ENCODE measurements around the gene ADAMTSL1. TPM values are rescaled to one million over a fixed set of nuclear protein-coding genes. Genes with fewer than 3 reads are reported as not detected.

The ADAMTSL1 gene
- total RNA-seq, 1 experiment from 2014 or later: 25.5 TPM

GRCh38 chr9:18739641-18740318, 265.8 kb downstream of the ADAMTSL1 start:
- no peak for DNase-seq (ENCODE audit: low spot score)

GRCh38 chr9:18741359-18741758, 267.4 kb downstream of the ADAMTSL1 start:
- no peak for DNase-seq (ENCODE audit: low spot score)

- DNase-seq (ENCODE audit: low spot score): no peak
Measured at GRCh38 chr9:18741945-18742344, 268.0 kb downstream of the ADAMTSL1 start.

- no peak for DNase-seq (ENCODE audit: low spot score)
Measured at GRCh38 chr9:18743421-18743820, 269.5 kb downstream of the ADAMTSL1 start.

- no peak for DNase-seq (ENCODE audit: low spot score)
Measured at GRCh38 chr9:18743971-18744370, 270.0 kb downstream of the ADAMTSL1 start.

- no peak for DNase-seq (ENCODE audit: low spot score)
Measured at GRCh38 chr9:18745710-18746109, 271.8 kb downstream of the ADAMTSL1 start.

- DNase-seq (ENCODE audit: low spot score): no peak
Measured at GRCh38 chr9:18746631-18747030, 272.7 kb downstream of the ADAMTSL1 start.

- DNase-seq (ENCODE audit: low spot score): peak; percentile 15
Measured at GRCh38 chr9:18747595-18747994, 273.6 kb downstream of the ADAMTSL1 start.

GRCh38 chr9:18748251-18748701, 274.3 kb downstream of the ADAMTSL1 start:
- peak; percentile 76 for DNase-seq (ENCODE audit: low spot score)

GRCh38 chr9:18749711-18750110, 275.8 kb downstream of the ADAMTSL1 start:
- DNase-seq (ENCODE audit: low spot score): no peak

- DNase-seq (ENCODE audit: low spot score): no peak
Measured at GRCh38 chr9:18753904-18754303, 280.0 kb downstream of the ADAMTSL1 start.

- DNase-seq (ENCODE audit: low spot score): no peak
Measured at GRCh38 chr9:18754537-18754936, 280.6 kb downstream of the ADAMTSL1 start.

GRCh38 chr9:18755263-18755662, 281.3 kb downstream of the ADAMTSL1 start:
- no peak for DNase-seq (ENCODE audit: low spot score)

GRCh38 chr9:18756712-18757125, 282.8 kb downstream of the ADAMTSL1 start:
- DNase-seq (ENCODE audit: low spot score): no peak

GRCh38 chr9:18759827-18760226, 285.9 kb downstream of the ADAMTSL1 start:
- no peak for DNase-seq (ENCODE audit: low spot score)

- no peak for DNase-seq (ENCODE audit: low spot score)
Measured at GRCh38 chr9:18761742-18762300, 287.9 kb downstream of the ADAMTSL1 start.

- no peak for DNase-seq (ENCODE audit: low spot score)
Measured at GRCh38 chr9:18766989-18767550, 293.1 kb downstream of the ADAMTSL1 start.

GRCh38 chr9:18768951-18769622, 295.1 kb downstream of the ADAMTSL1 start:
- DNase-seq (ENCODE audit: low spot score): no peak

- no peak for DNase-seq (ENCODE audit: low spot score)
Measured at GRCh38 chr9:18770131-18770908, 296.4 kb downstream of the ADAMTSL1 start.

GRCh38 chr9:18771011-18771410, 297.1 kb downstream of the ADAMTSL1 start:
- DNase-seq (ENCODE audit: low spot score): no peak

GRCh38 chr9:18771763-18772162, 297.8 kb downstream of the ADAMTSL1 start:
- DNase-seq (ENCODE audit: low spot score): no peak

- DNase-seq (ENCODE audit: low spot score): no peak
Measured at GRCh38 chr9:18775241-18775640, 301.3 kb downstream of the ADAMTSL1 start.

Data from H4 (cell line).